HG03354 (cell line): ENCODE results near the gene CPLX1.

Source experiments
- ATAC-seq: cut with Tn5 transposase; IDR thresholded peaks from one replicate; pipeline ENCODE4 v1.9.1; 2021; ENCODE audit warnings: mild to moderate bottlenecking; ENCODE audit not compliant: unreplicated experiment, poor library complexity, severe bottlenecking

Gene CPLX1

DNA sequence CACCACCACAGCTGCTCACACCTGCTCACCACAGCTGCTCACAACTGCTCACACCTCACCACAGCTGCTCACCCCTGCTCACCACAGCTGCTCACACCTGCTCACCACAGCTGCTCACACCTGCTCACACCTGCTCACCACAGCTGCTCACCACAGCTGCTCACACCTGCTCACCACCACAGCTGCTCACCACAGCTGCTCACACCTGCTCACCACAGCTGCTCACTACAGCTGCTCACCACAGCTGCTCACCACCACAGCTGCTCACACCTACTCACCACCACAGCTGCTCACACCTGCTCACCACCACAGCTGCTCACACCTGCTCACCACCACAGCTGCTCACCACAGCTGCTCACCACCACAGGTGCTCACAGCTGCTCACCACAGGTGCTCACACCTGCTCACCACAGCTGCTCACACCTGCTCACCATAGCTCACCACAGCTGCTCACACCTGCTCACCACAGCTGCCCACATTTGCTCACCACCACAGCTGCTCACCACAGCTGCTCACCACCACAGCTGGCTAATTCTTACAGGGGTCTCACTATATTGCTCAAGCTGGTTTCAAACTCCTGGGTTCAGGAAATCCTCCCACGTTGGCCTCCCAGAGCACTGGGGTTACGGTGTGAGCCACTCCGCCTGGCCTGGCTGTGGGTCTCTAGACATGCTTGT, 30.4 kb upstream of the CPLX1 start:
- no peak for ATAC-seq

DNA sequence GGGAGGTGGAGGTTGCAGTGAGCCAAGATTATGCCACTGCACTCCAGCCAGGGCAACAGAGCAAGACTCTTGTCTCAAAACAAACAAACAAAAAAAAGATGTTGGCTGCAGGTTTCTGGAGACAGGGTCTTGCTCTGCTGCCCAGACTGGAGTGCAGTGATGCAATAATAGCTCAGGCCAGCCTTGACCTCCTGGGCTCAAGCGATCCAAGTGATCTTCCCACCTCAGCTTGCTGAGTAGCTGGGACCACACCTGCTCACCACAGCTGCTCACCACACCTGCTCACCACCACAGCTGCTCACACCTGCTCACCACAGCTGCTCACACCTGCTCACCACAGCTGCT, 29.9 kb upstream of the CPLX1 start:
- ATAC-seq = no peak

DNA sequence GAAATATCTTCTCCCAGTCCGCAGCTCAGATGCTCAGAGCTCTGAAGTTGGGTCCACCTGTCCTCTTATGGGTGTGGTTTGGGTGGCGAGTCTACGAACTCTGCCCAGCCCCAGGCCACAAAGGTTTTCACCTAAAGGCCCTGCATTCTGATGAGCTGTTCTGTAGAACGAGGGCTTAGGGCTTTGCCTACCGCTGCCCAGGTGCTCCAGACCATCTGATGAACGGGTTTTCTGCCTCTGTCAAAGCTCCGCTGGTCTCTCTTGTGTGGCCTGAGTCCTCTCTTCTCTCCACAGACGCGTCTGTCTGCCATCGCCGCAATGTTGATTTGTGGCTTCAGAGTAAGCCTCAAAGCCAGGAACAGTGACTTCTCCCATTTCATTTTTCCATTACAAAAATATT, 28.4 kb upstream of the CPLX1 start:
- no peak for ATAC-seq

DNA sequence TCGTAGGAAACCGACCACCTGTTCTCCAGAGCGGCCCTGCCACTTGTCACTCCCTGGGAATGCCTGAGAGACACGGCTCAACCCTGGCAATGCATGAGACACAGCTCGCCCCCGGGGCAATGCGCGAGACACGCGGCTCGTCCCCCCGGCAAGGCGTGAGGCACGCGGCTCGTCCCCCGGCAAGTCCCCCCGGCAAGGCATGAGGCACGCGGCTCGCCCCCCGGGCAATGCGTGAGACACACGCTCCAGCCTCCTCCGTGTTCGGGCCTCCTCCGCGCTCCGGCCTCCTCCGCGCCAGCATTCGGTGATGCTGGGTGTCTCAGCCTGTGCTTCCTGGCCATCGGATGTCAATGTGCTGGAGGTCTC, 27.5 kb upstream of the CPLX1 start:
- ATAC-seq = no peak

DNA sequence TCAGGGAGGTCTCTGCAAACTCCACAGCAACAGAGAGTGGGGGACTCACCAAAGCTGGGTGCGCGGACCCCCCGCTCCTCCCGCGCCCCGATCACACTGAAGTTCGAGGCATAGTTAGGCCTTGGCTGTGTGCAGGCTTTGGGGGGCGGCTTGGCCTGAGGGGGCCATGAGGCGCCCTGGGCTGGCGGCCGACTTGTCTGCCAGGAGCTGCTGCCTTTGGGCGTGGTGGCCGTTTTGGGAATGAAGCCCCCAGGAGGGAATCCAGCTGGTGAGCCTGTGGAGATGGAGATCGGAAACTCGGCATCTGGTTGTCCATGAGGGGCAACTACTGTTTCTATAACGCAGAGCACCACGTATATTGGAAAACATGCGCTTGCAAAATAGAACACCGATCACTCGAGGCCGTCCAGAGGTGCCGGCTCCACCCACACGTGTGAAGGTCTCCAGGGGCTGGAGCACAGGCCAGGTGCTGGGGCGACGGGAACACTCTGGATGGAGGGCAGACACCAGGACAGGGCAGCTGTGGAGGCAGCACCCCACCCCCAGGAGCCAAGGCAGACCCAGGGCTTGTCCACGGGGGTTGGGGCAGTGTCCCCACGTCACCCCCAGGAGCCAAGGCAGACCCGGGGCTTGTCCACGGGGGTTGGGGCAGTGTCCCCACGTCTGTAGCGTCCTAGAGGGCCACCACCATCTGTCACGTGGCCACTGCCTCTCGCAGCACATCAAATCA, 25.9 kb upstream of the CPLX1 start:
- ATAC-seq = no peak

DNA sequence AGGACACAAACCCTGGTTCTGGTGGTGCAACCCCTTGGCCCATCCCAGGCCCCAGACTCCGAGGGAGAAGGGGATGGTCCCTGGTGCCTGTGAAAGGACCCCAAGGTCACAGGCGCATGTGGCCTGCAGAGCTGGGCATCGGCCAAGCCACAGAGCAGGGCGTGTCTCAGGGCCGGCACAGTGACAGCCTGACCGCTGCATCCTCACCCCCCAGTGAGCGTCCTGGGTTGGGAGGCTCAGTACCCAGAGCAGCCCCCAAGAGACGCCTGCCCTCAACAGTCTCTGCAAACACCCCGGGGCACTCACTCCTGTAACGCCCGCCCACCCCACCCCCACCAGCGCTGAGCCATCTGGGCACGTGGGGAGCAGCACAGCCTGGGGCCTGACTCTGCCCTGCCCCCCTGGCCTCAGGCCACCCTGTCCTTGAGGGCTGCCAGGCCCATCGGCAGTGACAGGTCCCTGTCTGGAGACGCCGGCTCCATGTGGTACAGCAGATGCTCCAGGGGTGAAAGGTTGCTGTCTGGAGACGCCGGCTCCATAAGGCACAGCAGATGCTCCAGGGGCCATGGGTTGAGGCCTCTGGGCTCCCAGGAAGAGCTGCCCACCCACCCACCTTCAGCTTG, 24.5 kb upstream of the CPLX1 start:
- no peak for ATAC-seq

DNA sequence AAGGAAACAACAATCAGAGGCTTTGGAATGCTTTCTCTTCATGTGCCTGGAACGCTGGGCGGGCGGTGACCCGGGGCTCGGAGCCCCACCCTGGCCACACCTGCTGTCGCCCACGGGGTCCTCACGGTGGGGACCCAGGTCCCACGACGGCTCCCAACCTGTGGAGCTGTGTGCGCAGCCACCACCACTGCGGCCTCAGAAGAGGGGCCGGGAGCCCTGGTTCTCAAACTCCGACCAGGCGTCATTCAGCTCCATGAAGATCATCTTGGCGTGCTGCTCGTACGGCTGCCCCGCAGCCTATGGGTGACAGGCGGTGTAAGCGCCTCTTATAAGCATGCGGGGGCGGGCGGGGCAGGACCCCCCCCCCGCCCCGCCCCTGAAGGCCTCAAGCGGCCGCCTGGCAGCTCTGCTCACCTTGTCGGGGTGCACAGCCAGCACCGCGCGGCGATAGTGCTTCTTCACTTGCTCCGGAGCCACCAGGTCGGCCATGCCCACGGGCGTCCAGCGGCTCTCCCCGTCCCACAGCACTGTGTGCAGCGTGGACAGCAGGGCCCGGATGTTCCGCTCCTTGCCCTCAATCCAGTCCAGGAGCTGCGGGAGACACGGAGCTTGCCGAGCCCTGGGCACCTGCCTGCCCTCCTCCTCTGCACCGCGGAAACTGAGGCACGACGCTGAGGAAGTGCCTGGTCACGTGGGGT, 23.7 kb upstream of the CPLX1 start:
- ATAC-seq = no peak

DNA sequence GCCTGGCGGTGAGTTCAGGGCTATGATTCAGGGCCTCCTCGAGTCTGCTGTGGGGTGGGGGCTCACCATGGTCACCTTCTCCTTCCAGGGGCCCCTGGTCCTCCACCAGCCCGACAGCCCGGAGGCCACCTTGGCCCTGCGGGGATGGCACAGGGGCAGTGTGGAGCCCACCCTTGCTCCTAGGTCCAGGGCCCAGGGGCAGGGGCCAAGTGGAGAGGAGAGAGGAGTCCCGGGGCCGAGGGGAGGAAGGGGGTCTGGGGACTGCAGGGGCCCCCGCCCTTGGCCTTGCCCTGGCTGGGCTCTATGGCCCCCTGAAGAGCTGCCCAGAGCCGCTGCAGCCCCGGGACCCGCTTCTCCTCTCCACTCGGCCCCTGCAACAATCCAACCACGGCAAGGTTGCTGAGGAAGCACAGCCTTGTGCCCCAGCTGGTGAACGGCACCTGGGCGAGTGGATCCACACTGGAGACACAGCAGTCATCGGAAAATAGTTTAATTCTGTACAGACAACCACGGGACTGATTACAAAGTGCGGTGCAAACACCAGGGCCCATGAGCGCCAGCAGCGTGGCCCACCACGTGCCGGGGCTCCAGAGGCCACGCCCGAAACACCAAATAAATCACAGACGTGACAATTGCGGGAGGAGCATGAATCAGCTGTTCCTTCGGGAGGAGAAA, 23.0 kb upstream of the CPLX1 start:
- ATAC-seq = no peak

DNA sequence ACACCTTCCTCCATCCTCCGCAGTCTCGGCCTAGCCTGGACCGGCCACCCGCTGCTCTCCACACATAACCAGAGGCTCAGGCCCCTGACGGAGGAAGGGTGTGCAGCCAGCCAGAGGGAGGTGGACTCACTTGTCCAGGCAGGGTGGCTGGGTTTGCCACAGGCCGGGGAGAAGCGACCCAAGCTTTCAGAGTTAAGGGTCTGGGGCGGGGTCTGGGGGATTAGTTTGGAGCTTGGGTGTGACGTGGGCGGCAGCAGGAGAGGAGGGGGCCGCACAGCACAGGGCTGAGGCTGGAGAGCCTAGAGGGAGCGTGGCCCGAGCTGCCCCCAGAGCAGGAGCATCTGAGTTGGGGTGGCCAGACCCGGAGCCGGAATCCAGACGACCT, 22.4 kb upstream of the CPLX1 start:
- ATAC-seq = no peak

DNA sequence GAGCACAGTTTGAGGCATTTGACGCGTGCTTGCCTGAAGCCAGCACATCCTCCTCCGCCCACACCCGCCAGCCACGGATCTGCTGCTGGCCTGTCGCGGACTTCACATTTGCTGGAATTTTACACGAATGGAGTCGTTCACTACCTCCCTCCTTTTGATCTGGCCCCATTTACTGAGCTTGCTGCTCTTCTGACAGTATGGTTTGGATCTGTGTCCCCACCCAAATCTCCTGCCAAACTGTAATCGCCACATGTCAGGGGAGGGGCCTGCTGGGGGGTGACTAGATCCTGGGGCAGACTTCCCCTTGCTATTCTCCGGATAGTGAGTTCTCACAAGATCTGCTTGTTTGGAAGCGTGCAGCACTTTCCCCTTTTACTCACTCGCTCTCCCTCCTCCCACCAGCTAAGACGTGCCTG, 19.9 kb upstream of the CPLX1 start:
- no peak for ATAC-seq

DNA sequence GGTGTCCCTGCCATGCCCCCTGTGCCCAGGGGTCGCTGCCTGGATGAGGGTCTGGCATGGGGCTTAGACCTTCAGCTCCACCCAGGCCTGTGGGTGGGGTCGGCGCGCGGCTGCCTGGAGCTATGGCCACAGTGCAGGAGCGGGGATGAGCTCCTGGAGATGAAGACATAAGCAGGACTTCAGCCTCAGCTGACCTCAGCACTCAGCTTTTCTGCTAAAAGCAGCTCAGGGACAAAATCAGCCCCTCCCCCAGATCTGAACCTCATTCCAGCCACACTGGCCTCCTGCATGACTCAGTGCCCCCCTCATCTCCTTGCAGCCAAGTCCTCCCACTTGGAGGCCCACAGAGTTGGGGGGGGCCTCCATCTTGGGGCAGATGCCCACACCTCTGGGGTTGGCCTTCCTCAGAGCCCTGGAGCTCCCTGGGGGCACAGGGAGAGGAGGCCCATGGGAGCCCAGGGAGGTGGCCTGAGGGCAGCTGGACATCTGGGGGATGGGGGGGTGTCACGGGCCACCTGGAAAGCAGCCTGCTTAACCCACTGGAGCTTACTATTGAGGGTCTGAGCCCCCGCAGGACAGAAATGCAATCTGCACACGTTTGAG, 19.4 kb upstream of the CPLX1 start:
- no peak for ATAC-seq

DNA sequence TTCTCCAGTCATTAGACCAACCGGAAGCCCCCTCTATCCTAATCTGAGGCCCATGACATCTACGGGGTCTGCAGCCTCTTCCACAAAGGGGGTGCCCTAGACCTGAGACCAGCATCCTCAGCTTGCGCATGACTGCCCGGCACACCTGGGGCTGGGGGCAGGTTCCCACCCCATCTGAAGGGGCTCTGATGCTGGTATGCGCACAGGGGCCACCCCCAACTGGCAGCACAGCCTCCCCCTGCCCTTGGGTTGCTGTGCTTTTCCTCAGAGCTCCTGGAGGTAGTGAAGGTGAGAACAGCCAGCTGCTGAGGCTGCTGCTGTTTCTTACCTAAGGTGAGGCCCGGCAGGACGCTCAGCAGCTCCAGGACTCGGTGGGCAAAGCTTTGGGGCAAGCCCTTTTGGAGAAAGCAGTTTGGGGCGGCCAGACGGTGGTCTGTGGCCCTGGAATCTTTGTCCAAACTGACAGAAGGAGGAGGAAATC, 18.9 kb upstream of the CPLX1 start:
- no peak for ATAC-seq

DNA sequence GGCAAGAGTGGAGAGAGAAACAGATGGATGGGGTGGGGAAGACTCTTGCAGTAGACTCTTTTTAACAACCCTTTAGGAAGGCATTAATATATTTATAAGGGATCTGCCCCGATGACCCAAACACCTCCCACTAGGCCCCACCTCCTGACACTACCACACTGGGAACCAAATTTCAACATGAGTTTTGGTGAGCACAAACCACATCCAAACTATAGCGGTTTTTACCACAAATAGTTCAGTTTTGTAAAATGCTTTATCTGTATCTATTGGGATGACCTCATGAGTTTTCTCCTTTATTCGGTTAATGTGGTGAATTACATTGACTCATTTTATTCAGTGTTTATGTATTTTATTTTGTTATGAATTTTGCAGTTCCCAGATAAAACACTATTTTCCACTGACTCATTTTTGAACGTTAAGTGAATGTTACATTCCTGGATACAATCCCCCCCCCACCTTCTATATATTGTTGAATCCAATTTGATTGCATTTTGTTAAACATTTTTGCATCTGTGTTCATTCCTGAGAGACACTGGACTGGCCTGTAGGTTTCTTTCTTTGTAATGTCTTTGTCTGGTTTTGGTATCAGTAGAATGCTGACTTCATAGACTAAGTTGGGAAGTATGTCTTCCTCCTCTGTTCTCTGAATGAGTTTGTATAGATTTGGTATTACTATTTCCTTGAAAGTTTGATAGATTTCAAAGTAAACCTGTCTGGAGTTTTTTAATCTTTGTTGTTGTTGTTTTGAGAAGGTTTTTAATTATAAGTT, 13.9 kb upstream of the CPLX1 start:
- no peak for ATAC-seq

DNA sequence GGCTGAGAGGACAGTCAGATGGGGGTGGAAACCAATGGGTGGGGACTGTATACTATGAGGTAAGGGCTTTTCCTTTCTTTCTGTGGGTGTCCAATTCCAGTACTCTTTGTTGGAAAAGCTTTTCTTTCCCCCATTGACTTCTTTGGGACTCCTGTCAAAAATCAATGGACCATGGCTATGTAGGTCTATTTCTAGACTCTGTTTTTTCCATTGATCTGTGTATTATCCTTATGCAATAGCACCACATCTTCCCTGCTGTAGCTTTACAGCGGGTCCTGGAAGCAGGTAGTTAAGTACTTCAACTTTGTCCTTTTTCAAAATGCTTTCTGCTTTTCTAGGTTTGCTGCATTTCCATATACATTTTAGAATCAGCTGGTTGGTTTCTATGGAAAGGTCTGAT, 11.8 kb upstream of the CPLX1 start:
- ATAC-seq = no peak

DNA sequence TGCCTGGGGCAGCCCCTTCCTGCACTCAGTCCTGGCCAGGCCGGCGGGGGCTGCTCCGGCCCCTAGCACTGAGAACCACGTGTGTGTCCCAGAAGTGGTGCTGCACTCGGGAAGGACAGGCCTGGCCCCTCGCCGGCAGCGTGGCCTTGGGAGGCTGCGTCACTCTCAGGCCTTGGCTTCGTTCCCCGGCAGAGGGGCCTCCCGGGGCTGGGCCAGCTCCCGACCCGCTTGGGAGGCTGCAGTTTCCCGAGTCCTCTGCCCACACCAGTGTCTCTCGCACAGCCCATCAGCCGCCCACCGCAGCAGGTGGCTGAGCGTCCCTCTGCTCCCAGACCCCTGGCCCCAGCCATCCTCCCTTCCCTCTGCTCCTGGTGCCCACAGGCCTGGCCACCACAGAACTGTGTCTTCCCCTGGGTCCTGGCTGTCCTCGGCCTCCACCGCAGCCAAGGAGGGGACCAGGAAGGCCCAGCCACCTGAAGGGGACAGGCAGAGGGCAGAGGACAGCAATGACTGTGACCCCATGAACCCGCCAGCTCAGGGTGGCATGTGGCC, 10.9 kb upstream of the CPLX1 start:
- no peak for ATAC-seq

DNA sequence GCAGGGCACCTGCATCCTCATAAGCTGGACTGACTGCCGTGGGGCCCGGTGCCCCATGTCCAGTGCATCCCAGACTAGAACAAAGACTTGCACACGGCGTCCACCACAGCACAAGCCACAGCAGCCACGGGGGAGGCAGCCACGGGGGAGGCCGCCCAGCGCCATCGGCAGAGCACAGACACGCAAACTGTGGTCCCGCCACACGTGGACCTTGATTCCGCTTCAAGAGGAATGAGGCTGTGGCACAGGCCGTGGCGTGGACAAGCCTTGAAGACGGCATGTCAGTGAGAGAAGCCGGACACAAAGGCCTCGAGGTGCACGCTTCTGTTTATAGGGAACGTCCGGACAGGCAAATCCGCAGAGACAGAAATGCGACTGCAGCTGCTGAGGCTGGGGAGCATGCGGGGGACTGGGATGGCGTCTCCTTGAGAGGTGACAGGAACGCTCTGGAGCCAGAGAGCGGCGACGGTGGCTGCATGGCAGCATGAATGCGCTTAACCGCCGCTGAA, 10.1 kb upstream of the CPLX1 start:
- ATAC-seq = no peak

DNA sequence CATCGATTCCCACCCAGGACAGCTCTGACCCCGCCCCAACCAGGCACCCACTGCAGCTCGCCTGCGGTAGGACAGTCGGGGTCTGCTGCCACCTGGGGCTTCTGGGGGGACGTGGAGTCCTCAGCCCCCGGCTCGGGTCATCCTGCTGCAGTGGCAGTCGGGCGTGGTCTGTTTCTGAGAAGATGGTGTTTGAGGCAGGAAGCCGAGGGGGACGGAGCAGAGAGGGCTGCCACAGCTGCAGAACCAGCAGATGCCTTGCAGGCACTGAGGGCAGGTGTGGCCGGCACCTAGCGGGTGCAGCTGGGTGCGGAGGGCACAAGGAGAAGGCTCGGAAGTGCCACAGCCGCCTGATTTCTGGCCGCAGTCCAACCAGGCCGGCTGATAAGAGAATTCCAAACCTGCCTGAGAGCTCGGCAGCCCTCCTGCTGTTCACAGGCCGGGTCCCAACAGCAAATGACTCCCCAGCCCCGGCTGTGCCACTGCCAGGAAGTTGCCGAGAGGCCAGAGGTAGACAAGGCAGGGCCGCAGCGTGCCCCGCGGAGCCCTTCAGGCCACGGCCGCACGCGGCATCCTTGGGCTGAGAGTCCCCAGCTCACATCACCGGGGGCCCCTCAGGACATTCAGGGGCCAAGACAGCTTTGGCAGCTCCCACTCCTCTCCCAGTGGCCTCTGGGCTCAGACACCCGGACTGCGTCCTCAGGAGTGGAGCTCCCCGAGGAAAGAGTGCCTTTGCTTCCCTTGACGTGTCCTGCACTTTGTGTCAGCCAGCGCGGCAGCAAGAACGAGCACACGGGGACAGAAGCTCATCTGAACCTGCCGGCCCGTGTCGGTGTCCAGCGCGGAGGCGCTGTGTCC, 9.4 kb upstream of the CPLX1 start:
- no peak for ATAC-seq
